ENCODE results near the gene EVC2. TPM values are rescaled to one million over a fixed set of nuclear protein-coding genes. Genes with fewer than 3 reads are reported as not detected.

EVC2 gene
- total RNA-seq, 2 donors from 2014 or later = 9.7 to 11.7 TPM

DNA sequence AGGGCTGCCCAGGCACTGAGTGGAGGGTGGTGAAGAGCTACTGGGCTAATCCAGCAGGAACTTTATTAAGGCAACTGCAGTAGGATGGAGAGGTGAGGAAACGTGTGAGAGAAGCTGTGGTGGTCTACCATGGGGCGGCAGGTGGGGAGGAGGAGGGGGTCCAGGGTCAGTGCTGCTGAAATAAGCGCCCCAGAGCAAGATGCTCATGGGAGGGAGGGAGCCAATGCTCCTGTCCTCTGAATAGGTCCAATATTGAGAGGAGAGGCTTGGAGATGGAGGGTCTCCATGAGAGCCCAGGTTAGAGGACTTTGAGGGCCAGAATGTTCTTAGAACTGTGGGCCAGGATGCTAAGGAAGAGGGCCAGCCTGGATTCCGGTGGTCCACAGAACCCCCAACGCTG, 37.9 kb upstream of the EVC2 start:
- H3K36me3 Mint-ChIP-seq (ENCODE audit: low read depth) = peaks cover 43% of the 10 kb centered on the region
- no peak overlapping the region for H3K4me3 Mint-ChIP-seq
- Histone ChIP-seq H3K9ac (ENCODE audit: extremely low read depth, low read length, poor library complexity, severe bottlenecking) (no peak overlapping the region), H3K4me3 (ENCODE audit: low read length) (no peak overlapping the region), H3K27ac (ENCODE audit: low read depth, low read length) (no peak overlapping the region), H3K4me1 (ENCODE audit: control insufficient read depth, insufficient read depth, low read length) (peaks cover 14% of the 10 kb centered on the region), H3K9me3 (ENCODE audit: control insufficient read depth, low read length) (no peaks in the 10 kb centered on the region), H3K27me3 (ENCODE audit: control insufficient read depth, insufficient read depth, low read length, poor library complexity, severe bottlenecking) (no peaks in the 10 kb centered on the region), H3K36me3 (ENCODE audit: control insufficient read depth, insufficient read depth, low read length) (peaks cover 32% of the 10 kb centered on the region)
- peaks cover 8% of the 10 kb centered on the region for H3K4me1 Mint-ChIP-seq
- H3K27ac Mint-ChIP-seq = no peak overlapping the region
- H3K27me3 Mint-ChIP-seq (ENCODE audit: insufficient read depth) = peaks cover 3% of the 10 kb centered on the region
- 94 to 96% methylated on average over 3 to 5 of the region's 5 CpGs for WGBS, 2 experiments (ENCODE audit: insufficient coverage in 1 of 2, insufficient read length in 1 of 2)
- no peak for TF ChIP-seq CTCF (conservative IDR thresholded peaks at IDR 0.05)
- no peaks in the 10 kb centered on the region for H3K9me3 Mint-ChIP-seq
- DNase-seq = no peak

DNA sequence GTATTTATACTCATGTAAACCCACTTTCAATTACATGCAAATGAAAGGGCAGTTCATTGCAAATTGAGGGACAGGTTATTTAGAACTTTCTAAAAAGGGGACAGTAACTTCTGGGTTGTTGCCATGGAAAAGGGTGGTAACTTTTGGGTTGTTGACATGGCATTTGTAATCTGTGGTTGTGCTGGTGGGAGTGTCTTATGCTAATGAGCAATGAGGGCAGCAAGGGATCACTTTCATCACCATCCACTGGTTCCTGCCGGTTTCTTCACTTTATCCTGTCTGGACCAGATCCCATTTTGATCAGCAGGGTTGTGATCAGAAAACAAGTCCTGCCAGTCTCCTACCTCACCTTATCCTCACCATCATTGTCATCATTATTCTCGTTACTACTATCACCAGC, 34.6 kb upstream of the EVC2 start:
- no peak for DNase-seq
- Mint-ChIP-seq H3K27me3 (ENCODE audit: insufficient read depth) (no peaks in the 10 kb centered on the region), H3K27ac (no peak overlapping the region), H3K36me3 (ENCODE audit: low read depth) (peaks cover 22% of the 10 kb centered on the region), H3K9me3 (no peaks in the 10 kb centered on the region), H3K4me1 (no peaks in the 10 kb centered on the region), H3K4me3 (no peak overlapping the region)
- no peak overlapping the region for H3K4me3 ChIP-seq (ENCODE audit: low read length)
- H3K36me3 ChIP-seq (ENCODE audit: control insufficient read depth, insufficient read depth, low read length) = peaks cover 32% of the 10 kb centered on the region
- H3K27me3 ChIP-seq (ENCODE audit: control insufficient read depth, insufficient read depth, low read length, poor library complexity, severe bottlenecking) = no peaks in the 10 kb centered on the region
- peaks cover 12% of the 10 kb centered on the region for H3K4me1 ChIP-seq (ENCODE audit: control insufficient read depth, insufficient read depth, low read length)
- WGBS, 2 experiments (ENCODE audit: insufficient coverage in 1 of 2, insufficient read length in 1 of 2) = 78 to 92% methylated on average over 1 to 2 of the region's 2 CpGs
- no peak overlapping the region for H3K9ac ChIP-seq (ENCODE audit: extremely low read depth, low read length, poor library complexity, severe bottlenecking)
- no peak overlapping the region for H3K27ac ChIP-seq (ENCODE audit: low read depth, low read length)
- H3K9me3 ChIP-seq (ENCODE audit: control insufficient read depth, low read length) = no peaks in the 10 kb centered on the region
- no peak for TF ChIP-seq CTCF (conservative IDR thresholded peaks at IDR 0.05)

DNA sequence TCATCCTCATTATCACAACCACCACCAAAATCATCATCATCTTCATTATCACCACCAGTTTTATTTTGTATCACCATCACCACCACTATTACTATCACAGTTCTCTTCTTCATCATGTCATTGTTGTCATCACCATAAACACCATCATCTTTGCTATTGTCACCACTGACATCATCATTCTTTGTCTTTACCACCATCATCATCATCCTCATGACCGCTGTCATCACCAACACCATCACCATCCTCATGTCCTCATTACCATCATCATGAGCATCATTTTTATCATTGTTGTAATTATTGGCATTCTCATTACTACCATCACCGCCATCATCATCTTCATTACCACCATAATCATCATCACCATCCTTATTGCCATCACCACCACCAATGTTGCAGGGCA, 34.0 kb upstream of the EVC2 start:
- Mint-ChIP-seq H3K4me3 (no peak overlapping the region), H3K4me1 (no peaks in the 10 kb centered on the region), H3K27ac (no peak overlapping the region), H3K9me3 (no peaks in the 10 kb centered on the region), H3K27me3 (ENCODE audit: insufficient read depth) (no peaks in the 10 kb centered on the region), H3K36me3 (ENCODE audit: low read depth) (peaks cover 19% of the 10 kb centered on the region)
- peaks cover 6% of the 10 kb centered on the region for H3K4me1 ChIP-seq (ENCODE audit: control insufficient read depth, insufficient read depth, low read length)
- WGBS, 2 experiments (ENCODE audit: insufficient coverage in 1 of 2, insufficient read length in 1 of 2) = 98 to 100% methylated on average over 1 to 2 of the region's 2 CpGs
- no peaks in the 10 kb centered on the region for H3K9me3 ChIP-seq (ENCODE audit: control insufficient read depth, low read length)
- no peaks in the 10 kb centered on the region for H3K27me3 ChIP-seq (ENCODE audit: control insufficient read depth, insufficient read depth, low read length, poor library complexity, severe bottlenecking)
- peaks cover 32% of the 10 kb centered on the region for H3K36me3 ChIP-seq (ENCODE audit: control insufficient read depth, insufficient read depth, low read length)
- H3K9ac ChIP-seq (ENCODE audit: extremely low read depth, low read length, poor library complexity, severe bottlenecking) = no peak overlapping the region
- no peak for DNase-seq
- no peak overlapping the region for H3K4me3 ChIP-seq (ENCODE audit: low read length)
- H3K27ac ChIP-seq (ENCODE audit: low read depth, low read length) = no peak overlapping the region
- no peak for TF ChIP-seq CTCF (conservative IDR thresholded peaks at IDR 0.05)
